VCaP (cell line): ENCODE results near the gene CIAO3.
"Not testable (repeated sequence)": the region's sequence is repeated elsewhere in the genome, so short reads cannot be mapped to it uniquely, and the experiment has no call there.

Source experiments
- H3K27ac ChIP-seq: fragments of 450-650 bp; 2 replicates; pipeline ENCODE4 v1.5.1; 2017
- CTCF ChIP-seq: fragments of 450-650 bp; conservative IDR thresholded peaks from 2 replicates; pipeline ENCODE4 v1.5.1; 2017; ENCODE audit warnings: mild to moderate bottlenecking, moderate library complexity

CIAO3 gene

GRCh38 chr16:745739-746138 lies 4.9 kb upstream of the CIAO3 start:
- peak; percentile 18; the same call in 1 of the 2 replicates for TF ChIP-seq CTCF
- H3K27ac ChIP-seq, result no peak overlapping the region

- no peak for TF ChIP-seq CTCF
- H3K27ac ChIP-seq, result no peak overlapping the region
These were observed 3.1 kb upstream of the CIAO3 start for GRCh38 chr16:743794-744500.

- not testable (repeated sequence) for H3K27ac ChIP-seq
These were observed 2.1 kb upstream of the CIAO3 start for GRCh38 chr16:742894-743293.

GRCh38 chr16:741986-742629 lies 1.3 kb upstream of the CIAO3 start:
- peak overlapping the region; percentile 82 for H3K27ac ChIP-seq
- TF ChIP-seq CTCF, result no peak

- H3K27ac ChIP-seq, result peak overlapping the region; percentile 82
These were observed 386 bp downstream of the CIAO3 start for GRCh38 chr16:740459-740763.

GRCh38 chr16:739560-740458 lies 988 bp downstream of the CIAO3 start:
- peak overlapping the region; percentile 82 for H3K27ac ChIP-seq
- TF ChIP-seq CTCF, result no peak

More at GRCh38 chr16:740459-740763, 386 bp downstream of the CIAO3 start:
- TF ChIP-seq CTCF, result no peak

- TF ChIP-seq CTCF, result no peak
- H3K27ac ChIP-seq, result peak overlapping the region; percentile 62
These were observed 3.8 kb downstream of the CIAO3 start for GRCh38 chr16:736936-737481.
